ENCODE data around the gene CDH23. TPM values are rescaled to one million over a fixed set of nuclear protein-coding genes. Genes with fewer than 3 reads are reported as not detected.

Gene CDH23
- total RNA-seq, 1 experiment from 2014 or later = 2.9 TPM

DNA sequence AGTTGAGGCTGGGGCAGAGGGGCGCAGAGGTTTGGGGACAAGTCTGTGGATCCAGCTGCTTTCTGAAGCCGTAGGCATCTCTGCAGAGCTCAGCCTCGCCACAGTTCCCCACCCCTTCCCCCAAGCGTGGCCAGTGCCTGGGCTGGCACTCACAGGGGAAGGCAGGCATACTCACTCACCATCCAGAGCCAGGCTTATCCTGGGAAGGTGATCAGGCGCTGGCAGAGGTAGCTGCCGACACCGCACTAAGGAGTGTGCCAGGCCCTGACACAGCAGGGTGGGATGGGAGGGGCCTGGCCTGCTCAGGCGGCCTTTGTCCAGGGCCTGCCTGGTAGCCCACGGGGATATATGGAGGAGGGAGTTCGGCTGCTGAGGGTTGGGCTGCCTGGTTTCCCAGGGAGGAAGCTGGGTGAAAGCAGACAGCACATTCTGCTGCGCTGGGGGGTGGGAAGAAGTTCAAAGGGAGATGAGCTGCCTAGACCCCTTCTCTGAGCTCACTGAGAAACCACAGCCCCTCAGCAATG, 360.7 kb downstream of the CDH23 start:
- CTCF ChIA-PET = interaction anchor here (0.7 to 2.7 kb wide), 14 partner anchors 10 to 768 kb away, joined by 3 to 20 read pairs (median 5); partner anchors contain the start of genes C10orf105 and VSIR
- H3K4me1 Mint-ChIP-seq = peaks cover 18% of the 10 kb centered on the region
- POLR2A ChIA-PET = interaction anchor here (0.6 kb wide), 1 partner anchor 440 kb away, joined by 4 read pairs; no protein-coding TSS in a partner anchor
- H3K36me3 Mint-ChIP-seq = no peaks in the 10 kb centered on the region
- no peaks in the 10 kb centered on the region for H3K9me3 Mint-ChIP-seq
- H3K27ac Mint-ChIP-seq = no peak overlapping the region
- peak; percentile 57 for ATAC-seq
- H3K27me3 Mint-ChIP-seq (ENCODE audit: low read depth) = no peaks in the 10 kb centered on the region
- TF ChIP-seq, protein P1, sequence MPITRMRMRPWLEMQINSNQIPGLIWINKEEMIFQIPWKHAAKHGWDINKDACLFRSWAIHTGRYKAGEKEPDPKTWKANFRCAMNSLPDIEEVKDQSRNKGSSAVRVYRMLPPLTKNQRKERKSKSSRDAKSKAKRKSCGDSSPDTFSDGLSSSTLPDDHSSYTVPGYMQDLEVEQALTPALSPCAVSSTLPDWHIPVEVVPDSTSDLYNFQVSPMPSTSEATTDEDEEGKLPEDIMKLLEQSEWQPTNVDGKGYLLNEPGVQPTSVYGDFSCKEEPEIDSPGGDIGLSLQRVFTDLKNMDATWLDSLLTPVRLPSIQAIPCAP (CRISPR knock-in tag; IDR thresholded peaks at IDR 0.05) = no peak
- TF ChIP-seq HMGA2 (CRISPR knock-in tag; IDR thresholded peaks at IDR 0.05) (no peak), TCF7 (CRISPR knock-in tag; IDR thresholded peaks at IDR 0.05; ENCODE audit: low read depth) (no peak), NFYB (CRISPR knock-in tag; conservative IDR thresholded peaks at IDR 0.05; ENCODE audit: low read depth) (no peak)
- TF ChIP-seq, protein P2, sequence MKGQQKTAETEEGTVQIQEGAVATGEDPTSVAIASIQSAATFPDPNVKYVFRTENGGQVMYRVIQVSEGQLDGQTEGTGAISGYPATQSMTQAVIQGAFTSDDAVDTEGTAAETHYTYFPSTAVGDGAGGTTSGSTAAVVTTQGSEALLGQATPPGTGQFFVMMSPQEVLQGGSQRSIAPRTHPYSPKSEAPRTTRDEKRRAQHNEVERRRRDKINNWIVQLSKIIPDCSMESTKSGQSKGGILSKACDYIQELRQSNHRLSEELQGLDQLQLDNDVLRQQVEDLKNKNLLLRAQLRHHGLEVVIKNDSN (CRISPR knock-in tag; IDR thresholded peaks at IDR 0.05) = no peak
- H3K4me3 Mint-ChIP-seq = no peak overlapping the region
- DNase-seq (ENCODE audit: low spot score) = no peak

DNA sequence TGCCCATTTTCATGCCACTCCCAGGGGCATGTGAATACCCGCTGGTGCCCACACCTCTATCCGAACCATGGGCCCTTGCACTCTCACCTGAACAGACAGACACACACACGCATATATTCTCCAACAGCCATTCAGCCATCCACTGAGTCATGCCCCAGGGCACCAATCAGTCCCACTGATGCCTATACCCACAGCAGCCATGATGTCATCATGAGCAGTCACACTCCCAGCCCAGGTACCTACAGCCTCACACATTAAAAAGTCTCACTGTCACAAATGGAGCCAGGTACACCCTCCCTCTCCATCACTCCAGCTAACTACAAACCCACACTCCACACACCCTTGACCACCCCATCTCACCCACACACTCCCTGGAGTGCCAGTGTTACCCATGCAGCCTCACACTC, 364.4 kb downstream of the CDH23 start:
- ChIA-PET CTCF (interaction anchor here (0.6 to 4.9 kb wide), 4 partner anchors 12 to 259 kb away, joined by 3 to 22 read pairs (median 4); partner anchors contain the start of gene VSIR), POLR2A (no interaction called here)
- TF ChIP-seq, protein P3, sequence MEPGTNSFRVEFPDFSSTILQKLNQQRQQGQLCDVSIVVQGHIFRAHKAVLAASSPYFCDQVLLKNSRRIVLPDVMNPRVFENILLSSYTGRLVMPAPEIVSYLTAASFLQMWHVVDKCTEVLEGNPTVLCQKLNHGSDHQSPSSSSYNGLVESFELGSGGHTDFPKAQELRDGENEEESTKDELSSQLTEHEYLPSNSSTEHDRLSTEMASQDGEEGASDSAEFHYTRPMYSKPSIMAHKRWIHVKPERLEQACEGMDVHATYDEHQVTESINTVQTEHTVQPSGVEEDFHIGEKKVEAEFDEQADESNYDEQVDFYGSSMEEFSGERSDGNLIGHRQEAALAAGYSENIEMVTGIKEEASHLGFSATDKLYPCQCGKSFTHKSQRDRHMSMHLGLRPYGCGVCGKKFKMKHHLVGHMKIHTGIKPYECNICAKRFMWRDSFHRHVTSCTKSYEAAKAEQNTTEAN (CRISPR knock-in tag; IDR thresholded peaks at IDR 0.05) = no peak
- TF ChIP-seq FOXP1 (CRISPR knock-in tag; IDR thresholded peaks at IDR 0.05; ENCODE audit: borderline replicate concordance) = 0 out of 2 replicates have a peak, but pooled peaks have one; percentile 39
- Mint-ChIP-seq H3K4me1 (peaks cover 10% of the 10 kb centered on the region), H3K36me3 (no peaks in the 10 kb centered on the region), H3K27ac (no peak overlapping the region), H3K4me3 (no peak overlapping the region), H3K9me3 (no peaks in the 10 kb centered on the region), H3K27me3 (ENCODE audit: low read depth) (no peaks in the 10 kb centered on the region)
- DNase-seq (ENCODE audit: low spot score) (no peak), ATAC-seq (no peak)

DNA sequence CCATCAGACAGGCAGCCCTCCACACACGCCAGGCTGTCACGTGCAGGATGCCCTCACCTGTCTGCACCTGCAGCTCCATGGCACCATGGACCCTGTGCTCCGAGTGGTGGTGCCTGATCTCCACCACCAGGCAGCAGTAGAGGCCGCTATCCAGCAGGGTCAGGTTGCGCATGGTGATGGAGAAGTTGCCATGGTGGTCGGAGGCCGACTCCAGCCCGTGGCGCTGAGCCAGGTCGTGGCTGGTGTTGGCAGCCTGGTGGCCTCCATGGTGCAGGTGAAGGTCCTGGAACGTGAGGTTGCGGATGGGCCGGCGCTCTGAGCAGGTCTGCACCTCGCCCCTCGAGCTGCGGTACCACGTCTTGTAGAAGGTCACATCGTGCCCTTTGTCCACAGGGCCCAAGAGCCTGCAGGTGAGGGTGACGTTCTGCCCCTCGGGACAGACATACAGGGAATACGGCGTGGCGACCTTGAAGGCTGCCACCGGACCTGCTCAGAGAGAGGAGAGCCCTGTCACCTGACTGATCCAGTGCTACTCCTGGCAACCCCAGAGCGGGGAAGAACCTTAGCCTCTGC, 364.9 kb downstream of the CDH23 start:
- no peaks in the 10 kb centered on the region for H3K9me3 Mint-ChIP-seq
- ChIA-PET POLR2A (no interaction called here), CTCF (interaction anchor here (0.6 to 4.9 kb wide), 5 partner anchors 12 to 260 kb away, joined by 3 to 22 read pairs (median 4); partner anchors contain the start of gene VSIR)
- no peak overlapping the region for H3K27ac Mint-ChIP-seq
- no peak overlapping the region for H3K4me3 Mint-ChIP-seq
- ATAC-seq = peak; percentile 85
- TF ChIP-seq, protein P4, sequence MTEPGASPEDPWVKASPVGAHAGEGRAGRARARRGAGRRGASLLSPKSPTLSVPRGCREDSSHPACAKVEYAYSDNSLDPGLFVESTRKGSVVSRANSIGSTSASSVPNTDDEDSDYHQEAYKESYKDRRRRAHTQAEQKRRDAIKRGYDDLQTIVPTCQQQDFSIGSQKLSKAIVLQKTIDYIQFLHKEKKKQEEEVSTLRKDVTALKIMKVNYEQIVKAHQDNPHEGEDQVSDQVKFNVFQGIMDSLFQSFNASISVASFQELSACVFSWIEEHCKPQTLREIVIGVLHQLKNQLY (CRISPR knock-in tag; IDR thresholded peaks at IDR 0.05) = no peak
- no peak for TF ChIP-seq NR1H2 (CRISPR knock-in tag; IDR thresholded peaks at IDR 0.05)
- TF ChIP-seq, protein P5, sequence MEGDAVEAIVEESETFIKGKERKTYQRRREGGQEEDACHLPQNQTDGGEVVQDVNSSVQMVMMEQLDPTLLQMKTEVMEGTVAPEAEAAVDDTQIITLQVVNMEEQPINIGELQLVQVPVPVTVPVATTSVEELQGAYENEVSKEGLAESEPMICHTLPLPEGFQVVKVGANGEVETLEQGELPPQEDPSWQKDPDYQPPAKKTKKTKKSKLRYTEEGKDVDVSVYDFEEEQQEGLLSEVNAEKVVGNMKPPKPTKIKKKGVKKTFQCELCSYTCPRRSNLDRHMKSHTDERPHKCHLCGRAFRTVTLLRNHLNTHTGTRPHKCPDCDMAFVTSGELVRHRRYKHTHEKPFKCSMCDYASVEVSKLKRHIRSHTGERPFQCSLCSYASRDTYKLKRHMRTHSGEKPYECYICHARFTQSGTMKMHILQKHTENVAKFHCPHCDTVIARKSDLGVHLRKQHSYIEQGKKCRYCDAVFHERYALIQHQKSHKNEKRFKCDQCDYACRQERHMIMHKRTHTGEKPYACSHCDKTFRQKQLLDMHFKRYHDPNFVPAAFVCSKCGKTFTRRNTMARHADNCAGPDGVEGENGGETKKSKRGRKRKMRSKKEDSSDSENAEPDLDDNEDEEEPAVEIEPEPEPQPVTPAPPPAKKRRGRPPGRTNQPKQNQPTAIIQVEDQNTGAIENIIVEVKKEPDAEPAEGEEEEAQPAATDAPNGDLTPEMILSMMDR (IDR thresholded peaks at IDR 0.05) = peak; percentile 38; the same call in 1 of the 2 replicates
- TF ChIP-seq, protein P6, sequence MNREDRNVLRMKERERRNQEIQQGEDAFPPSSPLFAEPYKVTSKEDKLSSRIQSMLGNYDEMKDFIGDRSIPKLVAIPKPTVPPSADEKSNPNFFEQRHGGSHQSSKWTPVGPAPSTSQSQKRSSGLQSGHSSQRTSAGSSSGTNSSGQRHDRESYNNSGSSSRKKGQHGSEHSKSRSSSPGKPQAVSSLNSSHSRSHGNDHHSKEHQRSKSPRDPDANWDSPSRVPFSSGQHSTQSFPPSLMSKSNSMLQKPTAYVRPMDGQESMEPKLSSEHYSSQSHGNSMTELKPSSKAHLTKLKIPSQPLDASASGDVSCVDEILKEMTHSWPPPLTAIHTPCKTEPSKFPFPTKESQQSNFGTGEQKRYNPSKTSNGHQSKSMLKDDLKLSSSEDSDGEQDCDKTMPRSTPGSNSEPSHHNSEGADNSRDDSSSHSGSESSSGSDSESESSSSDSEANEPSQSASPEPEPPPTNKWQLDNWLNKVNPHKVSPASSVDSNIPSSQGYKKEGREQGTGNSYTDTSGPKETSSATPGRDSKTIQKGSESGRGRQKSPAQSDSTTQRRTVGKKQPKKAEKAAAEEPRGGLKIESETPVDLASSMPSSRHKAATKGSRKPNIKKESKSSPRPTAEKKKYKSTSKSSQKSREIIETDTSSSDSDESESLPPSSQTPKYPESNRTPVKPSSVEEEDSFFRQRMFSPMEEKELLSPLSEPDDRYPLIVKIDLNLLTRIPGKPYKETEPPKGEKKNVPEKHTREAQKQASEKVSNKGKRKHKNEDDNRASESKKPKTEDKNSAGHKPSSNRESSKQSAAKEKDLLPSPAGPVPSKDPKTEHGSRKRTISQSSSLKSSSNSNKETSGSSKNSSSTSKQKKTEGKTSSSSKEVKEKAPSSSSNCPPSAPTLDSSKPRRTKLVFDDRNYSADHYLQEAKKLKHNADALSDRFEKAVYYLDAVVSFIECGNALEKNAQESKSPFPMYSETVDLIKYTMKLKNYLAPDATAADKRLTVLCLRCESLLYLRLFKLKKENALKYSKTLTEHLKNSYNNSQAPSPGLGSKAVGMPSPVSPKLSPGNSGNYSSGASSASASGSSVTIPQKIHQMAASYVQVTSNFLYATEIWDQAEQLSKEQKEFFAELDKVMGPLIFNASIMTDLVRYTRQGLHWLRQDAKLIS (CRISPR knock-in tag; IDR thresholded peaks at IDR 0.05; ENCODE audit: borderline replicate concordance) = no peak
- no peak for TF ChIP-seq SMAD3 (CRISPR knock-in tag; IDR thresholded peaks at IDR 0.05; ENCODE audit: borderline replicate concordance)
- TF ChIP-seq KAT7 (CRISPR knock-in tag; IDR thresholded peaks at IDR 0.05; ENCODE audit: borderline replicate concordance) = no peak
- no peak for TF ChIP-seq ZNF671 (CRISPR knock-in tag; IDR thresholded peaks at IDR 0.05)
- TF ChIP-seq OVOL2 (CRISPR knock-in tag; IDR thresholded peaks at IDR 0.05; ENCODE audit: borderline replicate concordance) = no peak
- no peak for TF ChIP-seq MXD4 (CRISPR knock-in tag; IDR thresholded peaks at IDR 0.05; ENCODE audit: borderline replicate concordance)
- TF ChIP-seq ZNF232 (CRISPR knock-in tag; IDR thresholded peaks at IDR 0.05) = no peak
- no peak for TF ChIP-seq CBFB (CRISPR knock-in tag; IDR thresholded peaks at IDR 0.05; ENCODE audit: low read depth)
- TF ChIP-seq FOXP1 (CRISPR knock-in tag; IDR thresholded peaks at IDR 0.05; ENCODE audit: borderline replicate concordance) = 0 out of 2 replicates have a peak, but pooled peaks have one; percentile 6
- peaks cover 8% of the 10 kb centered on the region for H3K4me1 Mint-ChIP-seq
- H3K27me3 Mint-ChIP-seq (ENCODE audit: low read depth) = no peaks in the 10 kb centered on the region
- DNase-seq (ENCODE audit: low spot score) = peak; percentile 46
- H3K36me3 Mint-ChIP-seq = no peaks in the 10 kb centered on the region

All from WTC11 (cell line).